WTC11 (cell line): ENCODE data around the gene COPZ1. TPM values are rescaled to one million over a fixed set of nuclear protein-coding genes. Genes with fewer than 3 reads are reported as not detected.
"Not testable (repeated sequence)": the region's sequence is repeated elsewhere in the genome, so short reads cannot be mapped to it uniquely, and the experiment has no call there.

ENCODE experiments used
- ATAC-seq: fragments of 200-7000 bp; cut with Tn5 transposase; 2 replicates; pipeline ENCODE4 v1.10.0; 2021; ENCODE audit warnings: mild to moderate bottlenecking, moderate library complexity
- CTCF ChIA-PET: fragments of 300-600 bp; sonication (Branson Sonifier 250); formaldehyde crosslinking; loops from one replicate; lab custom pipeline; 2021; ENCODE audit warnings: antibody characterized with exemption; lab: Charles Lee
- POLR2A ChIA-PET: fragments of 350-600 bp; sonication (Branson Sonifier 250); formaldehyde crosslinking; loops from one replicate; lab custom pipeline; 2021; ENCODE audit warnings: antibody characterized with exemption; lab: Charles Lee
- DNase-seq: peaks from one replicate; pipeline ENCODE4 v3.0.0; 2021; ENCODE audit warnings: low spot score
- H3K27ac Mint-ChIP-seq: 2 replicates; pipeline ENCODE4 v1.8.0; 2021; ENCODE audit warnings: mixed read lengths
- H3K27me3 Mint-ChIP-seq: 2 replicates; pipeline ENCODE4 v1.8.0; 2021; ENCODE audit warnings: low read depth, mild to moderate bottlenecking, moderate library complexity, mixed read lengths
- H3K36me3 Mint-ChIP-seq: 2 replicates; pipeline ENCODE4 v1.8.0; 2021; ENCODE audit warnings: mixed read lengths
- H3K4me1 Mint-ChIP-seq: 2 replicates; pipeline ENCODE4 v1.8.0; 2022; ENCODE audit warnings: mixed read lengths
- H3K4me3 Mint-ChIP-seq: 2 replicates; pipeline ENCODE4 v1.8.0; 2021; ENCODE audit warnings: mild to moderate bottlenecking, moderate library complexity, mixed read lengths
- H3K9me3 Mint-ChIP-seq: 2 replicates; pipeline ENCODE4 v1.8.0; 2021; ENCODE audit warnings: mixed read lengths
- CREB1 ChIP-seq: sonication (generic); formaldehyde crosslinking; IDR thresholded peaks from 2 replicates; pipeline ENCODE4 v1.8.0; 2023; ENCODE audit warnings: mild to moderate bottlenecking, missing genetic modification reagents
- ETV6 ChIP-seq: sonication (generic); formaldehyde crosslinking; IDR thresholded peaks from 2 replicates; pipeline ENCODE4 v1.8.1; 2022; ENCODE audit warnings: mild to moderate bottlenecking, missing genetic modification reagents
- GTF2I ChIP-seq: fragments of 250-450 bp; sonication (Bioruptor Pico); conservative IDR thresholded peaks from 2 replicates; pipeline ENCODE4 v1.4.0; 2021; ENCODE audit warnings: mild to moderate bottlenecking
- NR2C2 ChIP-seq: sonication (generic); formaldehyde crosslinking; IDR thresholded peaks from 2 replicates; pipeline ENCODE4 v1.8.0; 2022; ENCODE audit warnings: mild to moderate bottlenecking, missing genetic modification reagents
- RORB ChIP-seq: fragments of 250-450 bp; sonication (Bioruptor Pico); IDR thresholded peaks from 2 replicates; pipeline ENCODE4 v1.9.0; 2021; ENCODE audit warnings: mild to moderate bottlenecking
- SMAD3 ChIP-seq: sonication (generic); formaldehyde crosslinking; IDR thresholded peaks from 2 replicates; pipeline ENCODE4 v1.8.0; 2022; ENCODE audit warnings: missing genetic modification reagents, mild to moderate bottlenecking, borderline replicate concordance
- SOX15 ChIP-seq: fragments of 250-450 bp; sonication (Bioruptor Pico); IDR thresholded peaks from 2 replicates; pipeline ENCODE4 v1.9.0; 2021; ENCODE audit warnings: mild to moderate bottlenecking
- SP1 ChIP-seq: sonication (generic); formaldehyde crosslinking; conservative IDR thresholded peaks from 2 replicates; pipeline ENCODE4 v1.8.1; 2022; ENCODE audit warnings: missing genetic modification reagents
- TEAD4 ChIP-seq: sonication (generic); formaldehyde crosslinking; IDR thresholded peaks from 2 replicates; pipeline ENCODE4 v1.8.0; 2022; ENCODE audit warnings: mild to moderate bottlenecking, missing genetic modification reagents
- TP53 ChIP-seq: sonication (generic); formaldehyde crosslinking; IDR thresholded peaks from 2 replicates; pipeline ENCODE4 v1.8.1; 2023; ENCODE audit warnings: mild to moderate bottlenecking, missing genetic modification reagents
- ZNF121 ChIP-seq: sonication (generic); formaldehyde crosslinking; IDR thresholded peaks from 2 replicates; pipeline ENCODE4 v1.8.0; 2023; ENCODE audit warnings: missing genetic modification reagents
- ZNF263 ChIP-seq: sonication (generic); formaldehyde crosslinking; IDR thresholded peaks from 2 replicates; pipeline ENCODE4 v1.8.1; 2022; ENCODE audit warnings: low read depth, mild to moderate bottlenecking, moderate library complexity, missing genetic modification reagents
- ZNF423 ChIP-seq: fragments of 250-450 bp; sonication (Bioruptor Pico); IDR thresholded peaks from 2 replicates; pipeline ENCODE4 v2.1.2; 2022; ENCODE audit warnings: mild to moderate bottlenecking, moderate library complexity
- total RNA-seq: library from RNA; stranded (reverse); gene quantifications from 3 replicates; pipeline ENCODE4 v1.2.3, GENCODE V29; 2021
- TF ChIP-seq, protein P1 (sequence below): fragments of 250-450 bp; sonication (Bioruptor Pico); IDR thresholded peaks from 2 replicates; pipeline ENCODE4 v1.9.0; 2021; ENCODE audit warnings: mild to moderate bottlenecking, borderline replicate concordance
- TF ChIP-seq, protein P2 (sequence below): sonication (generic); formaldehyde crosslinking; IDR thresholded peaks from 2 replicates; pipeline ENCODE4 v1.8.0; 2023; ENCODE audit warnings: missing genetic modification reagents
- TF ChIP-seq, protein P3 (sequence below): sonication (generic); formaldehyde crosslinking; IDR thresholded peaks from 2 replicates; pipeline ENCODE4 v1.8.0; 2023; ENCODE audit warnings: mild to moderate bottlenecking, missing genetic modification reagents

The COPZ1 gene
- total RNA-seq, 1 experiment from 2014 or later = 98.2 TPM

DNA sequence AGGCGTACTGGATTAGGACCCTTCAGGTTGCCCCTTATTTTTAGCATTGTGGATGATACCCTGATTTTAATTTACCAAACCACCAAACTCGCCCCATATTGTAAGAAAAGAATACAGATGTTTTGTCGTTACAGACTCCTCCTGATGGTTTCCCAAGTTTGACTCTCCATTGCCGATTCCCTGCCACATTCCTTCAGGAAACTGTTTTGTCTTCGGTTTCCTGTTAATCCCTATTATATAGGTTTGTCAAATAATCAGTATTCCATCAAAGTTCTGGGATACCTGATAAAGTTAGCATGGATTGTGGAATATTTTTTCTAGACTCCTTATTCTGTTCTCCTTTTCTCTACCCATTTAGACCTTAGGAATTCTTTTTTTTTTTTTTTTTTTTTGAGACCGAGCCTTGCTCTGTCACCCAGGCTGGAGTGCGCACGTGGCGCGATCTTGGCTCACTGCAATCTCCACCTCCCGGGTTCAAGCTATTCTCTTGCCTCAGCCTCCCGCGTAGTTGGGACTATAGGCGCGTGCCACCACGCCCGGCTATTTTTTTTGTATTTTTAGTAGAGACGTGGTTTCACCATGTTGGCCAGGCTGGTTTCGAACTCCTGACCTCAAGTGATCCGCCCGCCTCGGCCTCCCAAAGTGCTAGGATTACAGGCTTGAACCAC lies 645 bp downstream of the COPZ1 start:
- DNase-seq, H3K9me3 Mint-ChIP-seq, ATAC-seq, H3K36me3 Mint-ChIP-seq, H3K27me3 Mint-ChIP-seq: not testable (repeated sequence)
- ChIA-PET POLR2A (interaction anchor here (0.6 to 2.2 kb wide), 12 partner anchors 10 to 124 kb away, joined by 3 to 21 read pairs (median 4); partner anchors contain the start of genes CBX5 and HNRNPA1), CTCF (interaction anchor here (0.6 to 5.8 kb wide), 57 partner anchors 10 to 599 kb away, joined by 3 to 130 read pairs (median 5); partner anchors contain the start of genes CBX5, HNRNPA1, NFE2 and SMUG1)
- Mint-ChIP-seq H3K27ac (peak overlapping the region; percentile 98), H3K4me3 (peak overlapping the region; percentile 100), H3K4me1 (peaks cover 29% of the 10 kb centered on the region)
- TF ChIP-seq, protein P1, sequence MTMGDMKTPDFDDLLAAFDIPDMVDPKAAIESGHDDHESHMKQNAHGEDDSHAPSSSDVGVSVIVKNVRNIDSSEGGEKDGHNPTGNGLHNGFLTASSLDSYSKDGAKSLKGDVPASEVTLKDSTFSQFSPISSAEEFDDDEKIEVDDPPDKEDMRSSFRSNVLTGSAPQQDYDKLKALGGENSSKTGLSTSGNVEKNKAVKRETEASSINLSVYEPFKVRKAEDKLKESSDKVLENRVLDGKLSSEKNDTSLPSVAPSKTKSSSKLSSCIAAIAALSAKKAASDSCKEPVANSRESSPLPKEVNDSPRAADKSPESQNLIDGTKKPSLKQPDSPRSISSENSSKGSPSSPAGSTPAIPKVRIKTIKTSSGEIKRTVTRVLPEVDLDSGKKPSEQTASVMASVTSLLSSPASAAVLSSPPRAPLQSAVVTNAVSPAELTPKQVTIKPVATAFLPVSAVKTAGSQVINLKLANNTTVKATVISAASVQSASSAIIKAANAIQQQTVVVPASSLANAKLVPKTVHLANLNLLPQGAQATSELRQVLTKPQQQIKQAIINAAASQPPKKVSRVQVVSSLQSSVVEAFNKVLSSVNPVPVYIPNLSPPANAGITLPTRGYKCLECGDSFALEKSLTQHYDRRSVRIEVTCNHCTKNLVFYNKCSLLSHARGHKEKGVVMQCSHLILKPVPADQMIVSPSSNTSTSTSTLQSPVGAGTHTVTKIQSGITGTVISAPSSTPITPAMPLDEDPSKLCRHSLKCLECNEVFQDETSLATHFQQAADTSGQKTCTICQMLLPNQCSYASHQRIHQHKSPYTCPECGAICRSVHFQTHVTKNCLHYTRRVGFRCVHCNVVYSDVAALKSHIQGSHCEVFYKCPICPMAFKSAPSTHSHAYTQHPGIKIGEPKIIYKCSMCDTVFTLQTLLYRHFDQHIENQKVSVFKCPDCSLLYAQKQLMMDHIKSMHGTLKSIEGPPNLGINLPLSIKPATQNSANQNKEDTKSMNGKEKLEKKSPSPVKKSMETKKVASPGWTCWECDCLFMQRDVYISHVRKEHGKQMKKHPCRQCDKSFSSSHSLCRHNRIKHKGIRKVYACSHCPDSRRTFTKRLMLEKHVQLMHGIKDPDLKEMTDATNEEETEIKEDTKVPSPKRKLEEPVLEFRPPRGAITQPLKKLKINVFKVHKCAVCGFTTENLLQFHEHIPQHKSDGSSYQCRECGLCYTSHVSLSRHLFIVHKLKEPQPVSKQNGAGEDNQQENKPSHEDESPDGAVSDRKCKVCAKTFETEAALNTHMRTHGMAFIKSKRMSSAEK (CRISPR knock-in tag) = 0 out of 2 replicates have a peak, but pooled peaks have one; percentile 8

DNA sequence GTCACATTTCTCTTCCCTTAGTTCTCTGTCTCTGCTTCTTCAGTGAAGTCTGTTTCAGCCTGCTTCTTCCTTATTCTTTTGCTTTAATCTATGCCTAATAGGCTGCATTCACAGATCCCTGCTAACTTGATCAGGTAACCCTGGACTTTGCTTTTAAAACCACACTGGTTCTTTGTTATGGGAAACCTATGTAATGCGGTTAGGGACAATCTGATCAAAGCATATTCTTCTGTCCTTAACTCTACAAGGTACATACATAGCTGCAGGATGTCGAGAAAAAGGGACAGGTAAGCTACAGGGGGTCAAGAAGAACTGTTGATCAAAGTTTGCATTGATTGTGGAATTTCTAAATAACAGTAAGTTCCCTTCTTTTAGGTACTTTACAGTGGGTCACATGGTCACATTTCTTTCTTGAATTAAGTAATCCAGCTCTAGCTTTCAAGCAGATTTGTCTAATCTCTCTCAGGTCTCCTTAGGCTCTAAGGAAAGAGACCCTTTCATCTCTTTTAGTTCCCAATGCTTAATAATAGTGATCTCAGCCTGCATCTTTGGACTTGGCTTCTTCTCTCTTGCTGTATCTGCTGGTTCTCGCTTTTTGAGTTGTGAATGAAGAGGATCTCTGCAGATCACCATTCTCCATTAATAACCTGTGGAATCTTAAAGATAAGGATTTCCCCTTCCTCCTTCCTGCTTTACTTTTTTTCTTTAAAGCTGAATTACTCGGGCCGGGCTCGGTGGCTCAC lies 3.8 kb downstream of the COPZ1 start:
- POLR2A ChIA-PET = no interaction called here

More for the DNA sequence above, 3.8 kb downstream of the COPZ1 start:
- no peak overlapping the region; the same call in 1 of the 2 replicates for H3K27ac Mint-ChIP-seq
- DNase-seq = no peak
- no peaks in the 10 kb centered on the region for H3K9me3 Mint-ChIP-seq
- H3K4me3 Mint-ChIP-seq = no peak overlapping the region
- H3K27me3 Mint-ChIP-seq = no peaks in the 10 kb centered on the region
- no peak for ATAC-seq
- CTCF ChIA-PET = interaction anchor here (1.0 to 5.8 kb wide), 6 partner anchors 7 to 71 kb away, joined by 3 to 96 read pairs (median 4); no protein-coding TSS in a partner anchor
- H3K4me1 Mint-ChIP-seq = peaks cover 33% of the 10 kb centered on the region
- TF ChIP-seq SP1 (CRISPR knock-in tag) (no peak), TEAD4 (CRISPR knock-in tag) (no peak), RORB (CRISPR knock-in tag) (no peak), NR2C2 (CRISPR knock-in tag) (no peak), TP53 (CRISPR knock-in tag) (no peak), ZNF121 (CRISPR knock-in tag) (no peak), SMAD3 (CRISPR knock-in tag) (no peak), SOX15 (CRISPR knock-in tag) (no peak), ZNF263 (CRISPR knock-in tag) (no peak), CREB1 (no peak), GTF2I (CRISPR knock-in tag) (no peak), ZNF423 (CRISPR knock-in tag) (no peak), ETV6 (CRISPR knock-in tag) (no peak)
- TF ChIP-seq, protein P1 (CRISPR knock-in tag) = no peak
- TF ChIP-seq, protein P2, sequence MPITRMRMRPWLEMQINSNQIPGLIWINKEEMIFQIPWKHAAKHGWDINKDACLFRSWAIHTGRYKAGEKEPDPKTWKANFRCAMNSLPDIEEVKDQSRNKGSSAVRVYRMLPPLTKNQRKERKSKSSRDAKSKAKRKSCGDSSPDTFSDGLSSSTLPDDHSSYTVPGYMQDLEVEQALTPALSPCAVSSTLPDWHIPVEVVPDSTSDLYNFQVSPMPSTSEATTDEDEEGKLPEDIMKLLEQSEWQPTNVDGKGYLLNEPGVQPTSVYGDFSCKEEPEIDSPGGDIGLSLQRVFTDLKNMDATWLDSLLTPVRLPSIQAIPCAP (CRISPR knock-in tag) = no peak
- TF ChIP-seq, protein P3, sequence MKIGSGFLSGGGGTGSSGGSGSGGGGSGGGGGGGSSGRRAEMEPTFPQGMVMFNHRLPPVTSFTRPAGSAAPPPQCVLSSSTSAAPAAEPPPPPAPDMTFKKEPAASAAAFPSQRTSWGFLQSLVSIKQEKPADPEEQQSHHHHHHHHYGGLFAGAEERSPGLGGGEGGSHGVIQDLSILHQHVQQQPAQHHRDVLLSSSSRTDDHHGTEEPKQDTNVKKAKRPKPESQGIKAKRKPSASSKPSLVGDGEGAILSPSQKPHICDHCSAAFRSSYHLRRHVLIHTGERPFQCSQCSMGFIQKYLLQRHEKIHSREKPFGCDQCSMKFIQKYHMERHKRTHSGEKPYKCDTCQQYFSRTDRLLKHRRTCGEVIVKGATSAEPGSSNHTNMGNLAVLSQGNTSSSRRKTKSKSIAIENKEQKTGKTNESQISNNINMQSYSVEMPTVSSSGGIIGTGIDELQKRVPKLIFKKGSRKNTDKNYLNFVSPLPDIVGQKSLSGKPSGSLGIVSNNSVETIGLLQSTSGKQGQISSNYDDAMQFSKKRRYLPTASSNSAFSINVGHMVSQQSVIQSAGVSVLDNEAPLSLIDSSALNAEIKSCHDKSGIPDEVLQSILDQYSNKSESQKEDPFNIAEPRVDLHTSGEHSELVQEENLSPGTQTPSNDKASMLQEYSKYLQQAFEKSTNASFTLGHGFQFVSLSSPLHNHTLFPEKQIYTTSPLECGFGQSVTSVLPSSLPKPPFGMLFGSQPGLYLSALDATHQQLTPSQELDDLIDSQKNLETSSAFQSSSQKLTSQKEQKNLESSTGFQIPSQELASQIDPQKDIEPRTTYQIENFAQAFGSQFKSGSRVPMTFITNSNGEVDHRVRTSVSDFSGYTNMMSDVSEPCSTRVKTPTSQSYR (CRISPR knock-in tag) = no peak
- H3K36me3 Mint-ChIP-seq = no peaks in the 10 kb centered on the region
